GM13976 (cell line): Measurements from ENCODE around the gene POC5.

ENCODE experiments used
- DNase-seq: peaks from one replicate; pipeline ENCODE4 v3.0.0; 2012; ENCODE audit warnings: low spot score
- in situ Hi-C: fragments of 300-500 bp; cut with MboI; formaldehyde crosslinking; loops from one replicate; pipeline ENCODE4 v1.12.0; 2022; ENCODE audit warnings: low sequenced_read_pairs, mixed read lengths, inconsistent platforms; ENCODE audit not compliant: unreplicated experiment
- TF ChIP-seq, protein P1 (sequence below): IDR thresholded peaks from 2 replicates; pipeline ENCODE4 v1.5.1; 2012; ENCODE audit warnings: borderline replicate concordance, mild to moderate bottlenecking; ENCODE audit not compliant: insufficient read depth; ENCODE audit errors: extremely low read depth, missing control alignments, control extremely low read depth

POC5 gene

DNA sequence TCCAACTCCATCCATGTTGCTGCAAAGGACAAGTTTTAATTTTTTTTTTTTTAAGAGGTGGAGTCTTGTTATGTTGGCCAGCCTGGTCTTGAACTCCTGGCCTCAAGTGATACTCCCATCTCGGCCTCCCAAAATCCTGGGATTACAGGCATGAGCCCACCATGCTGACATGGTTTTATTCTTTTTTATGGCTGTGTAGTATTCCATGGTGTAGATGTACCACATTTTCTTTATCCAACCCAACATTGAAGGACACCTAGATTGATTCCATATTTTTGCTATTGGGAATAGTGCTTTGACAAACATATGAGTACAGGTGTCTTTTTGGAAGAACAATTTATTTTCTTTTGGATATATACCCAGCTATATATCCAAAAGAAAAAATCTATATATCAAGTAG lies 6.1 kb upstream of the POC5 start:
- TF ChIP-seq, protein P1, sequence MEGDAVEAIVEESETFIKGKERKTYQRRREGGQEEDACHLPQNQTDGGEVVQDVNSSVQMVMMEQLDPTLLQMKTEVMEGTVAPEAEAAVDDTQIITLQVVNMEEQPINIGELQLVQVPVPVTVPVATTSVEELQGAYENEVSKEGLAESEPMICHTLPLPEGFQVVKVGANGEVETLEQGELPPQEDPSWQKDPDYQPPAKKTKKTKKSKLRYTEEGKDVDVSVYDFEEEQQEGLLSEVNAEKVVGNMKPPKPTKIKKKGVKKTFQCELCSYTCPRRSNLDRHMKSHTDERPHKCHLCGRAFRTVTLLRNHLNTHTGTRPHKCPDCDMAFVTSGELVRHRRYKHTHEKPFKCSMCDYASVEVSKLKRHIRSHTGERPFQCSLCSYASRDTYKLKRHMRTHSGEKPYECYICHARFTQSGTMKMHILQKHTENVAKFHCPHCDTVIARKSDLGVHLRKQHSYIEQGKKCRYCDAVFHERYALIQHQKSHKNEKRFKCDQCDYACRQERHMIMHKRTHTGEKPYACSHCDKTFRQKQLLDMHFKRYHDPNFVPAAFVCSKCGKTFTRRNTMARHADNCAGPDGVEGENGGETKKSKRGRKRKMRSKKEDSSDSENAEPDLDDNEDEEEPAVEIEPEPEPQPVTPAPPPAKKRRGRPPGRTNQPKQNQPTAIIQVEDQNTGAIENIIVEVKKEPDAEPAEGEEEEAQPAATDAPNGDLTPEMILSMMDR, result no peak
- in situ Hi-C loops, result no loop called here
- DNase-seq, result no peak

DNA sequence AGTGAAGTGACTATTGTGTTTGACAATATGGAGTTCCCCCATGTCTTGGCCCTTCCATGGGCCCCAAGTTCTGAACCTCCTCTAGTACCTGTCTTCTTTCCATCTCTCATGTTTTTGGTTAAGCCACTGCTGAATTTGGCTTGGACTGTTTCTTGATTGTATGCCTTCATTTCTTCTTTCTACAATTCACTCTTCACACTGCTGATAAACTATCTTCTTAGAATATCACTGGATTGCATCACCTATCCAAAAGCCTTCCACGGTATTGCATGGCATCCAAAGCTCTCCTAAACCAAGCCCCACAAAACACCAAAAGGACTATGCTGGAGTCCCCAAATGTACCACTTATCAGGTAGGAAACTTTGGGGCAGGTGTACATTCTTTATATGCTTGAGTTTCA lies 4.3 kb upstream of the POC5 start:
- TF ChIP-seq, protein P1, result no peak
- no peak for DNase-seq
- in situ Hi-C loops, result no loop called here

DNA sequence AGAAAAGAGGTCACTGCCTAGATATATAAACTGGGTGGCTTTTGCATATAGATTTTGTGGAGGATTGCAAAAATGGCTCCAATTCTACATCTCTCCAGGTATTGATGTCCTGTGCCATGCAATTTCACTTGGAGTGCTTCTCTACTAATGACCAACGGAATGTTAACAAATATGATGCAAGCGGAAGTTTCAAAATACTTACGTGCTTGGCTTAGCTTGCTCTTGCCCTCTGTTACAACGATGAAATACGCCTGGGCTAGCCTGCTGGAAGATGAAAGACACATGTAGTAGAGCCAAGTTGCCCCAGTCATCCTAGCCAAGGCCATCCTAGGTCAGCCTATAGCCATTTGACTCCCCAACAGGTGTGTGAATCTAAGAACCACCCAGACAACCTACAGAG lies 3.6 kb upstream of the POC5 start:
- no peak for DNase-seq
- TF ChIP-seq, protein P1, result no peak
- in situ Hi-C loops, result no loop called here

DNA sequence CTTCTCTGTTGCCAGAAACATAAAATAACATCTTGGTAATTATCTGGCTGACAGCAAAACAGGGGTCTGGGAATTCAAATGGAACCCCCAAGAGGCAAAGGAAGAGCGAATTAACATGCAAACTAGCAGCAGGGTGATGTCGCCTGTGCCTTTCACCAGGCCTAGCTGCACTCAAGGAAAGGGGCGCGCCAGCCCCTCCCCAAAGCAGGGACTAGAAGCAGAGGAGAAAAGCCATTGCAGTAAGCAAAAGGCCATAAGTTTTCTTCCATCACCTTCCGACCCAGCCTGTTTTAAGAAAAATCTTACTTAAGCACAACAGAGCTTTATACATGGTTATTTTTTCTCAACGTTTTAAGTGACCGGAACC lies 539 bp downstream of the POC5 start:
- TF ChIP-seq, protein P1, result no peak
- DNase-seq, result no peak
- in situ Hi-C loops, result no loop called here

DNA sequence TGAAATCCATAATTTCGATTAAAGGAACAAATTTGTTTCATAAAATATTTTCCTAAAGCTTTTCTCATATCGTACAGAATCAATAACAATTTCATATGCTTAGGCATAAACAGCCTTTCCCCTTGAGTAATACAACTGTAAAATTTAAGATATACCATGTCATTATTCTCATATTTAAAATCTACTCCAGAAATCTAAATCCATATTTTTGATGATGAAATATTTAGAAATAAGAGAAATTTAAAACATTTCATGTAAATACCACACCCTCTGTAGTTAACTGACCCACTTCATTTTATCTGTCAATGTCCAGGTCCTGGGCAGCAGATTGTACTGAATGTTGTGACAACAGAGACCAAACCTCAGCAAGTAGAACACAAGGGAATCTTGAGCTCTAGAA lies 5.1 kb downstream of the POC5 start:
- in situ Hi-C loops, result no loop called here
- TF ChIP-seq, protein P1, result no peak
- DNase-seq, result no peak

DNA sequence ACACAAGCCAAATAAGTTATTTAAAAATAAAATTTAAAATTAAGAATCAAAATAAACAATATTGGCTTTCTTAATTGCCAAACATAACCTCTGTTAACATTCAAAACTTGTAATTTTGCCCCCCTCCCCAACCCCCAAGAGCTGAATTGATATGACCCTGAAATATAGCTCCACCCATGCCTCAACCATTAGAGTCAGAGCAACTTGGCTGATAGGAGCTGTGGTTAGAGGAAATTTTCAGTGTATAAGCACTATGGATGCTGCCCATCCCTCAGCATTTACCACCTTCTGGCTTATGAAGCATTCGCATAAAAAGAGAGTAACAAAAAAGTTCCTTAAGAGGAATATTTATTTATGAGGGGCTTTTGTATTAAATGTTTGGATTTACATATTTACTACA lies 6.1 kb downstream of the POC5 start:
- TF ChIP-seq, protein P1, result no peak
- DNase-seq, result no peak
- in situ Hi-C loops, result no loop called here

DNA sequence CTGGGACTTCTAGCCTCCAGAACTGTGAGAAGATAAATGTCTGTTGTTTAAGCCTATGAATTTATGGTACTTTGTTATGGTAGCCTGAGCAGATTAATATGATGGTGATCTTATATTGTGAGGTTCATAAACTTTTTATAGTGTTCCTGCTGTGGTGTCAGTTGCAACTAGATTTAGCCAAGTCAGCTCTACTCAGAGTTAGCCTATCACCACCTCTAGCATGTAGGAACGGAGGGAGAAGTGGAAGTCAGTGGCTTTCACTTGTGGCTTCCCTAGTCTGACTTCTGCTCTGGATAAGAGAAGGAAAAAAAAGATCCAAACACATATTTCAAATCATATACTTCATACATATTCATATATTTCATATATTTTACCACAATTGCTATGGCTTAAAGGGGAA lies 6.6 kb downstream of the POC5 start:
- DNase-seq, result no peak
- TF ChIP-seq, protein P1, result no peak
- in situ Hi-C loops, result no loop called here
